GM19239 (cell line): Measurements from ENCODE around the gene RHBDL3.

Experiments used
- DNase-seq: peaks from one replicate; pipeline ENCODE4 v3.0.0; 2011; ENCODE audit warnings: low spot score; ENCODE audit not compliant: insufficient read length
- FAIRE-seq: peaks from 2 replicates; lab custom pipeline; 2011; peaks lifted over from hg19 to GRCh38; lab: Jason Lieb, UNC

Gene RHBDL3

GRCh38 chr17:32266051-32266388 lies 388 bp downstream of the RHBDL3 start:
- no peak for FAIRE-seq

GRCh38 chr17:32266389-32267301 lies 1.0 kb downstream of the RHBDL3 start:
- no peak for FAIRE-seq
- DNase-seq: peak; percentile 47

More at GRCh38 chr17:32266051-32266388, 388 bp downstream of the RHBDL3 start:
- DNase-seq: no peak

DNA sequence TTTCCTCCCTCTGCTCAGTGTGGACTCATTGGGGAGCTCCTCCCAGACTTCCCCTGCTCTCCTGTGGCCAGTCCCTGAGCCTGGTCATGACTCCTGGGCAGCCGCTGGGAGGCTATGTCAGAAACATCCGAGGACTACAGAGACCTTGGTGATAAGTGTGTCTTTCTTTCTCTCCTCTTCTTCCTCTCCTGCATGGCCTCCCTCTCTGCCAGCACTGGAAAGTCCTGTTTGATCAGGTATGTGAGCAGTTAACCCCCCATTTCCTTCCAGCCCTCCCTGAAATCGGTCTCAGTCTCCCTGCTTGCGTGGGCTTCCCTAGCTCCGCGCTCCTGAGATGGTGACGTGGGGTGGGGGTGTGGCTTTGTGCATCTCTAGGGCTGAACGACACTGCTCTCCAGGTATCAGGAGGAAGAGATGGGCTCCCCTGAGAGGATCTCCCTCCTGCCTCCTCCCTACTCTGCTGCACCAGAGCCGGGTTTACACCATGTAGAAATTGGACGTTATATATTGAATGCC lies 2.1 kb downstream of the RHBDL3 start:
- DNase-seq: no peak

GRCh38 chr17:32268734-32269288 lies 3.2 kb downstream of the RHBDL3 start:
- DNase-seq (no peak), FAIRE-seq (no peak)

More for the DNA sequence above, 2.1 kb downstream of the RHBDL3 start:
- peak; percentile 14 for FAIRE-seq

DNA sequence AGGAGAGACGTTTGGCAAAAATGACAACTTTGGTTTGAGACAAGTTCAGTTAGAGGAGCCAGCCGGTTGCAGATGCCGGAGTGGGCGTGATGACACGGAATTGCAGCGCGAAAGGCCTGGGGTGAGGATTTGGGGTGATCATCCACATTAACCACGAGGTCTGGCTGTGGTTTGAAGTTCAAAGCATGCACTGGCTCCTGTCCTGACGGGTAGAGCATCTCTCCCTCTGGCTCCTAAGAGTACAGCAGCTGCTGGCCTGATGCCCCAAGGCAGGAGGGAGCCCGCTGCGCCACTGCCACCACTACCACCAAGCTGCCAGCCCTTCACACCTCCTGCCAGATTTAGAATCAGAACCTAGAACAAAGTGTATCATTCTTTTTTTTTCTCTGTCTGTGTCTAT lies 3.7 kb downstream of the RHBDL3 start:
- no peak for FAIRE-seq
- no peak for DNase-seq

DNA sequence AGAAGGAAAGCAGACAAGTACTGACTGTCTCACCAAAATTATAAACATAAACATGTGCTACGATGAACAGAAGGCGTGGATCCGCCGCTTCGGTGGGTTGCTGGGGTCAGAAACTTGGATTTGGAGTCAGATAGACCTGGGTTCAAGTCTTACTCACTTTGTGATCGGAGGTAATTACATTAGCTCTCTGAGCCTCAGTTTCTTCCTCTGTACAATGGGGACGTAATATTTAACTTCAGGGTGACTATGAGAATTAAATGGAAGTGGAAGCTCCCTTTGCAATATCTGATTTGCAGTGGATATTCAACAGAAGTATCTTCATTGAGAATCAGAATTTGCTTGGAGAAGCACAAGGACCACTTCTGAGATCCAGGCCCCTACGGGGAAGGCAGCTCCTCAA lies 6.2 kb downstream of the RHBDL3 start:
- FAIRE-seq (no peak), DNase-seq (no peak)

- DNase-seq: no peak
- FAIRE-seq: no peak
Observed at GRCh38 chr17:32274101-32274500, 8.5 kb downstream of the RHBDL3 start.

DNA sequence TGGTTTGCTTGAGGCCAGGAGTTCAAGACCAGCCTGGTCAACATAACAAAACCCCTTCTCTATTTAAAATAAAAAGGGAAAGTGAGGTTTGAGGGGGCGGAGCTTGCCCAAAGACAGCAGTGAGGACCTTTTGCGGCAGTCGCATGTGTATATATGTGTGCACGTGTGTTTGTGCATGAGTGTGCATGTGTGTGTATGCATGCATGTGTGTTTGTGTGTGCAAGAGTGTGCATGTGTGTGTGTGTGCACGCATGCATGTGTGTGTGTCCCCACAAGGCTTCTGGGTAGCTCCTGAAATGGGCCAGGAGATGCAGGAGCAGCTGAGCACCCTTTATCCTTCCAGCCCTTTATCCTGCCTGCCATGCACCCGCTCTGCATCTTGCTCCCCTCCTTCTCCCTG lies 9.0 kb downstream of the RHBDL3 start:
- DNase-seq: no peak
- no peak for FAIRE-seq

DNA sequence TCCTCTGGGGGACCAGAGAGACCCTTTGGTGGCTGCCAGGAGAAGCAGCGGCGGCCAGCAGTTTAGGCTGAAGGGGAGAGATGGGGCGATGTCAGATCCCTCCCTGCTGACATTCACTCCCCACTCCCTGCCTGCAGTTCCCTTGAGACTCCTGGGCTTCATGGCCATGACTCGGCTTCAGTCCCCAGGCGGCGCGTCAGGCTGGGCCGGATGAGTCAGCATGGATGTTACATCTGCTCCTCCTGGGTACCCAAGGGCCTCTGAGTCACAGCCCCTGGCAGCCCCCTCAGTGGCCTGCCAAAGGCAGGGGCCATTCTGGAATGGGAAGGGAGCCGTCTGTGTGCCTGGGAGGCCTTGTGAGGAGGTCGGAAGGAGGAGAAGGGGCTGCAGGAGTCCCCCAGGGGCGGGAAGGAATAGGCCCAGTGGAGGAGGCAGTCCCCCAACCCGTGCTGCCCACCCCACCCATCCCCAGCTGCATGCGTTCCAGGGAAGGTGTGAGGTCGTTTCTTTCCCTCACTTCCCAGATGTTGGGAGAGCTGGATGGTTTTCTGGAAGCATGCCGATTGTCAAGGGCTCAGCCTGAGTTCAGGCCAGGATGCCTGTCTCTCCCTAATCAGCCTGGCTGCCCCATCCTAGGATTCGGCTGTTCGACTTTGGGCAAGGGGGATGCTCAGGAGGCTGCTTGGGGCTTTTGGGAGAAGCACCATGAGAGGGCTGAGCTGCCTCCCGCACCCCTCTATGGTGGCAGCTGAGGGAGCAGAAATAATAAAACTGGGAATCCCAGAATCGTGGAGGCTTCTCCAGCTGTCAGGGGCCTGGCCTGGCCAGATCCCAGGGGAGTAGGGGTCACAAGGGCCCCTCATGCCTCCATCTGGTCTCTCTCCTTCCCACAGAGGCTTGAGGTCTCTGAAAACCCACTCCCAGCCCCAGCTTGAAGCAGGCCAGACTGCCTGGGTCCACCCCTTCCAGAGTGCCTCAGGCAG lies 9.7 kb downstream of the RHBDL3 start:
- FAIRE-seq (no peak), DNase-seq (no peak)

DNA sequence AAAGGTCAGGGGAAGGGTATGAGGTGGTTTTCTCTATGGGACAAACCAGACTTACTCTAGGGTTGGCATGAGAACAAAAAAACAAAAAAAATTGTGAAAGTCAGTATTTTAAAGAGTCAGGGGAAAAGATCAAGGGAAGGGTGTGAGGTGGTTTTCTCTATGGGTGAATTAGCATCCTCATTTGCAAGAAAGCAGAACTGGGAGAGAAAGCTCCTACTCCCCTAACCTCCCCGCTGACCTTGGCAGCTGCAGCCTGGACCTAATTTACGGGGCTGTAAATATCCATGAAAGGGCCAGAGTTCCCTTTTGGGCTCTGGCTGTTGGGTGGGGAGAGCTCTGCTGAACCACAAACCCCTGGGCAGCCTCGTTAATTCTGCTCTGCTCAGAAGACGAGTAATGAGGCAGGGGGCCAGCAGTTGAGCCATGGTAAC lies 10.6 kb downstream of the RHBDL3 start:
- FAIRE-seq: peak; percentile 84
- DNase-seq: peak; percentile 42

GRCh38 chr17:32277284-32277683 lies 11.7 kb downstream of the RHBDL3 start:
- DNase-seq: no peak
- no peak for FAIRE-seq

GRCh38 chr17:32278815-32279214 lies 13.2 kb downstream of the RHBDL3 start:
- FAIRE-seq (no peak), DNase-seq (no peak)

GRCh38 chr17:32279891-32280716 lies 14.5 kb downstream of the RHBDL3 start:
- DNase-seq: no peak
- FAIRE-seq: no peak

DNA sequence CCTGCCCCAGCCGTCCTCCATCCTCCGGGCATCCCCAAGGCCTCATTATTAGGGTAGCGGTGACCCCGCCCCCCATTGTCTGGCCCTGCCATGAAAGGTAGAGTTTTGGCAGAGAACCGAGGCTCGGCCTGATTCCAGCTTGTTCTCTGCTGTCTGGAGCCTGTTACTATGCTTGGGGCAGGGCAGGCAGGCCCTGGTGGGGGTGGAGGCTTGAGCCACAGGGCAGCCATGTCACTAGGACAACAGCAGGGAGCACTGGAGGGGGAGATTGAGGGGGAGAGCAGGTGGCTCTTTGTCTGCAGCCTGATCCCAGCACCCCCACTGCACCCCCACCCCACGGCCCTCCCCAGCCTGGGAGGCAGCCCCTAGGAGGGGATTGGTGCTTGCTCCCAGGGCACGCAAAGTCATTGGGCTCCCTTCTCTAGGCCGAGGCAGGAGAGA lies 15.4 kb downstream of the RHBDL3 start:
- FAIRE-seq (no peak), DNase-seq (no peak)

DNA sequence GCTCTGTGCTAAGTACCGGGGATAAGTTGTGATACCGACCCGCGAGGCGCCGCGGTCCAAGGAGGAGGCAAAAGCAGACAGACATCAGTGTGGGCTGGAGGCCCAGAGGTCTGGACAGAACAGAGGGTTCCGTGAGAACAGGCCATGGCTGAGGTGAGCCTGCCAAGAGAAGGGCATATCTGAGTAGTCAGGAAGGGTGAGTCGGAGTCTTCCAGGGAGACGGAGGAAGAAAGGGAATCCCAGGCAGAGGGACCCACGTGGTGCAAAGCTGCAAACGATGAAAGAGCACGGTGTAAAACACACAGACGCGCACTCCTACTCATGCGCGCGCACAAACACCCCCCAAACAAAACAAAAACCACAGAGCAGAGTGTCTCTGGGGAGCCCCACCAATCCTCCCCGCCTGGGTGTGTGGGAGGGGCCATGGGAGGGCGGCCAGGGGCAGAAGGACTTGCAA lies 18.1 kb downstream of the RHBDL3 start:
- FAIRE-seq (no peak), DNase-seq (no peak)

GRCh38 chr17:32285306-32285705 lies 19.7 kb downstream of the RHBDL3 start:
- DNase-seq (no peak), FAIRE-seq (no peak)

DNA sequence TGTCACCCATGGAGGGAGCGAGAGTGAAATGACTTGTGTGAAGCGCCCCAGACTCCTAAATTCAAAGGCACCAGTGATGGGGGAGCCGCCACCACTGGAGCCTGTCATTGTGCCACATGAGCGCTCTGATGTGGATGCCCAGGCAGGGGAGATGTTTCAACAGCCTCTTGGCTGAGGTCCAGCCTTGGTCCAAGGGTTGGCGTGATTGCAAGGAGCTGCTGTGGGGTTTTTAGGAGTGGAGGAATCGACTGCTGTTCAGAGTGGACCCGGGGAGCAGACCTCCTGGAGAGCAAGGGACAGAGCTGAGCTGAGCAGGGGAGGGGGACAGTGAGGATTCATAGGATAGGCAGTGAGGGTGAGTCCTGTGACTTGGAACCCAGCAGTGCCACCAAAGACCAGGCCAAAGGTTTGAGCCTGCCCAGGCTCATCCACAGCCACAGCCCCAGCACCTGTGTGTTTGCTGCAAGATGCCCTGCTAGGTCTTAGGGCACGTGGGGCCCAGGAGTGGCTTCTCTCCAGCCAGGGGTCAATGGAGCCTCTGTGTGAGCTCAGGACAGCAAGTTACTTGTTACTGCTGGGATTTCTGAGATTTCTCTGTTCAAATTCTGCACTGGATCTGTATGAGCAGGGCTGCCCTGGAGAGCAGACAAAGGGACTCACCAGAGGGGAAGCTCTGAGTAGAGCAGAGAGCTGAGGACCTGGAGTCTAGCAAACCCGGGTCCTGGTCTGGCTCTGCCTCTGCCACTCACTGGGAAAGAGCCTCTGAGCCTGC lies 20.3 kb downstream of the RHBDL3 start:
- DNase-seq: no peak
- no peak for FAIRE-seq

DNA sequence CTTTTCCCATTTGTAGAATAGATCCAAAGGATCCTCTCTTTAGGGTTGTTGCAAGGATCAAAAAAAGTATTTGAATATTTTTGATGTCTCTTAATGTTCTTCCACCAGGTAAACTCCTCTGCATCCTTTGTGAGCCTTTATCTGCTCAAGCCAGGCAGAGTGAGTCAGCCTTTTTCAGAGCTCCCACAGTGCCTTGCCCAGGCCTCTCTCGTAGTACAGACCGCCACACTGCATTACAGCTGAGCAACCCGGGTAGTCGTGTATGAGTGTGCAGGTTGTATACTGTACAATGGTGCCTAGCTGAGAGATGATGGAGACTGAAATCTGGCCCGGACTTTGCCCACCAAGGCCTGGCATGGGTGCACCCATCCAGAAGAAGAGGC lies 20.9 kb downstream of the RHBDL3 start:
- DNase-seq (no peak), FAIRE-seq (no peak)
